NCI-H226 (cell line): ENCODE measurements around the gene LRCOL1.
A peak's percentile ranks its signal among the peaks of the same experiment; 100 is the strongest.

Source experiments
- DNase-seq: peaks from one replicate; pipeline ENCODE4 v3.0.0-alpha.2; 2015

Gene LRCOL1

DNA sequence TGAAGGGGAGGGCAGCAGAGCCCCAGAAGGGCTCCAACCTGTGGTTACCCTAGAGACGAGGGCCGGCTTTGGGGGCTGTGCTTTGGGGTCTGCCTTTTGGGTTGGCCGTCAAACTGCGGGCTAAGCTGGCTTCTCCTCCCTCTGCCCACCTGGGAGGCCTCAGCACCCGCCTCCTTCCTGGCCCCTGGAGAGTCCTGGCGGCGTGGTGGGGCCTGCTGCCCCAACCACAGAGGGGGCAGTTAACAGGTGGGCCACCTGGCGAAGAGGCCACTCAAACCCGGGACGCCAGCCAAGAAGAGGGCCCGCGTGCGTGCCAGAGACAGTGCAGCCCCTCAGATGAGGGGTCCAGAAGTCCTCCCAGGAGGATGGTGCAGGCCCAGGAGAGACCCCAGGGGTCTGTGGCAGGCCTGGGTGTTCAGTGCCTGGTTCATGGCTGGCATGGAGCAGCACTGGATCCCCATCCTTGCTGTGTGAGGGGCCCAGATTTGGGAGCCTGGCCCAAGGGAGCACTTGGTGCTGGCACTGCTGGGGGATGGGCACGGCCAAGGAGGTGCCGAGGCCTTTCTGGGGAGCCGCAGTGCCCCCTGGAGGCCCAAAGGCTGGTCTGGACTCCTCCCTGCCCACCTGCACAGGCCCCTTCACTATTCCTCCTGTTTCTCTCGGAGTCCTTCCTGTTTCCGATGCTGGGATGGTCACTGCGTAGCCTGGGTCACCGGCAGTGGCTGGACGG lies 48.8 kb downstream of the LRCOL1 start:
- peak; percentile 10 for DNase-seq

DNA sequence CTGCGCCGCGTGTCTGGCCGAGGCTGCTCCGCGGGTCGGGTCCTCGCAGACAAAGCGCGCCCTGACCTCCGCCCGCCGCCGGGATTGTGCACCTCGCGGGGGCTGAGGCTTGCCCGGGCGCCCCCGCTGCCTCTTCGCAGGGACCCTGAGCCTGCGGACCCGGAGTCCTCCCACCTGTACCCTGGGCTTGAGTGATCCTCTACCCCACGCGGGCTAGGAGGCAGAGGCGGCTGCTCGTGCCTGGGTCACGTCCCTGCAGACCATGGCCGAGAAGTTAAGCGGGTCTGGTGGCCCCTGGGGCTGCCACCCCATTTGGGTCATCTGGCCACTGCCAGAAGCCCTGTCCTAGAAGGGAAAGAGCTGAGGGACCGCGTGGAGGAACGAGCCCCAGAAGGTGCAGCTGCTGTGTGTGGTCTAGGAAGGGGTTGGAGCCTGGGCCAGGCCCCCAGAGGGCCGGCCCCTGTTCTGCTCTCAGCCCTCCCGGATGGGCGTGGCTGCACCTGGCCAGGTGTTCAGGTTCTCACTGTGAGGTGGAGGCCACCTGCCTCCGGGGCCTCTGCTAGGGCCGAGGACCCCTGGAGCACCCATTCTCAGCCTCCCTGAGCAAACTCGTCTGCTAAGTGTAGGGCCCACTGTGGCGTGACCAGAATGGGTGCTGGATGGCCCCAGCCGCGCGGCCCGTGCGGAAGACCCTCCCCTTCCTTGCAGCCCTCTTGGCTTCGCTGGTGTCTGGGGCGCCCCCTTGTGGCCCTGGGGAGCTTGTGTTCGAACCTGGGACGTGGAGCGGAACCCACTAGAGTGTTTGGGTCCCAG lies 49.6 kb downstream of the LRCOL1 start:
- peak; percentile 39 for DNase-seq

DNA sequence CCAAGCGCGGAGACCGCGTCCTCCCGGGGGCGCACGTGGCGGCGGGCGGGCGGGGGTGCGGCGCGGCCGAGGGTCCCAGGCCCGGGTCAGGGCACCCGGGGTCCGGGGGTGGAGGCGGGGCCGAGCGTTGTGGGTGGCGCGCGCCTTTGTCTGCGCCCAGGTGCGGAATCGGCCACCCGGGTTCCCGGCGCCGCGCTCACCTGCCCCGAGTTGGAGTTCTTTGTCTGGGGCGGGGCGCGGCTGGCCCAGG lies 50.1 kb downstream of the LRCOL1 start:
- DNase-seq = no peak

DNA sequence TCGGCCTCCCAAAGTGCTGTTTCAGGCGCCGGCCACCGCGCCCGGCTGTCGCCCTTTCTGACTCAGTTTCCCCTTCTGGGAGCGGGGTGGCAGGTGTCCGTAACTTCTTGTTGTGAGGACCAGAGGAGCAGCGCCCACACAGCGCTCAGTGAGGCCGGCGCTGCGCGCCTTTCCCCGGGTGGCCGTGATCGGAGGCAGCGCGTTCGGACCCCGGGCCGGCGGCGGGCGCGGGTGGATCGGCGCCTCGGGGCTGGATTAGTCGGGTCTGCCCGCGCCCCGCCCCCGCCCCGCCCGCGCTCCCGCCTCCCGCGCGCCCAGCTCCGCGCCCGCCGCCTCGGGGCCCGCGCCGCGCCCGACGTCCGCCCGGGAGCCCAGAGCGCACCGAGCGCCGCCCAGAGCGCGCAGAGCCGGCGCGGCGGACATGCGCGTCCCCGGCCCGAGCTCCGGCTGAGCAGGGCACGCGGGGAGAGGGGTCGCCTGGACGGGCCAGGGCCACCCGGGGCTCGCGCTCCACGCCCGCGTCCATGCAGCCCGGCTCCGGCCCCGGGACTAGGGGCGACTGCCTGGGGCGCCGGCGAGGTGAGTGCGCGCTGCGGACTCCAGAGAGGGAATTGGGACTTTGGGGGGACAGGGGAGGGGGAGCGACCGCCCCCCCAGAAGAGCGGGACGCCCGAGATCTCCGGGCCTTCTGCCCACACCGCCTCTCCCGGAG lies 50.6 kb downstream of the LRCOL1 start:
- DNase-seq = peak; percentile 33

DNA sequence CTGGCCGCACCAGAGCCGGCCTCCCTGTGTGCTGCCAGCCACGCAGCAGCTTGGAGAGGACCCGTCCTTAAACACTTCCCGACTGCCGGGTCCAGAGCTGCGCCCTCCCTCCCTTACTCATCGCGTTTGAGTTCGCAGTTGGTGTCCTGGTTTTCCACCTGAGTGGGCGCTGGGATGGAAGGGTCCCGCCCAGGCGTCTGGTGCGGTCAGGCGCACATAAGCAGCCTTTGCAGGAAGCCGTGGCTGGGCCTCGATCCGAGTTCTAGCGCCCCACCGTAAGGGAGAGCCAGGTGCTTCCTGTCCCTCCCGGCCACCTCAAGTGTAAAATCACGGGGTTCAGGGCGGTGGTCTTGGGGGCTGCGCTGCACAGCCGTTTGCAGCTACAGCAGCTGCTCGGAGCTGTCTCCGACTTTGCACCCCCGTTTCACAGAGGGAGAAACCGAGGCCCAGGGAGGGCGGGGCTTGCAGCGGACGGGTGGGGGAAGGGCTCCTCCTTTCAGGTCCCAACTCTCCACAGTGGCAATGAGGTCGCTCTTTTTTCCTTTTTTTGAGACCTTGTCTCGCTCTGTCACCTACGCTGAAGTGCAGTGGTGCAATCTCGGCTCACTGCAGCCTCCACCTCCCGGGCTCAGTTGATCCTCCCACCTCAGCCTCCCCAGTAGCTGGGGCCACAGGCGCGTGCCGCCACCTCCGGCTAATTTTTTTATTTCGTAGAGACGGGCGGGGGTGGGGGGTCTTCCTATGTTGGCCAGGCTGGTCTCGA lies 51.3 kb downstream of the LRCOL1 start:
- DNase-seq = no peak

DNA sequence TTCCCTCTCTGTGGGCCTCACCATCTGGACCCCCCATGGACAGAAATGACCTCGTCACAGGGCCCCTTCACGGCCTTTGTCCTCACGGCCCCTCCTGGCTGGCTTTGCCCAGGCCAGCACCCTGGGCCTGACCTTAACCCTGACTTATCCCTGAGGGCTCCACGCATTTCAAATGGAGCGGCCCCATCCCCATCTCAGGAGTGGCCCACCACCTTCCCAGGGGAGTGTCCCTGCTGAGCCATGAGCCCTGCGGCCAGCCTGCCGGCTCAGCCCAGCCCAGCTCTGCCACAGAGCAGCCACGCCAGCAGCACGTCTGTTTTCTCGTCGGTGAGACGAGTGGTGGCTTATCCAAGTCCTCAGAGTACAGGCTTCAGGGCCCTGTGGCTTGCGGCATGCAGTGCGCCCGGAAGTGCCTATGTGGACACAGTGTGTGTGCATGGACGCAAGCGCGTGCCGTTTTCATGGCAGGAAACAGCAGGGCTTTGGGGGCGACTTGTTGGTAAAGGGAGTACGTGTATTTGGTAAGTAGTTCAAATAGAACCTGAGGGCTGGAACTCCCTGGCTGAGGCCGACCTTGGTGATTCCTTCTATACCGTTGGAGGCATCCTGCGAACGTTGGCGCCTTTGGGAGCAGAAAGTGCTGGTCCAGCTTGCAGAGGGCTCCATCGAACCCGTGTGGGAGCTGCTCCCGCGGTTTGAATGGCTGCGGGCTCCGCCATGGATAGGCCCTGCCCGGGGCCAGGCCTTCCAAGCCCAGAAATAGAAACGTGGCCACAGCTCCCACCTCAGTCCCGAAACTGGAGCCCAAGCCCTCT lies 52.1 kb downstream of the LRCOL1 start:
- DNase-seq = no peak

DNA sequence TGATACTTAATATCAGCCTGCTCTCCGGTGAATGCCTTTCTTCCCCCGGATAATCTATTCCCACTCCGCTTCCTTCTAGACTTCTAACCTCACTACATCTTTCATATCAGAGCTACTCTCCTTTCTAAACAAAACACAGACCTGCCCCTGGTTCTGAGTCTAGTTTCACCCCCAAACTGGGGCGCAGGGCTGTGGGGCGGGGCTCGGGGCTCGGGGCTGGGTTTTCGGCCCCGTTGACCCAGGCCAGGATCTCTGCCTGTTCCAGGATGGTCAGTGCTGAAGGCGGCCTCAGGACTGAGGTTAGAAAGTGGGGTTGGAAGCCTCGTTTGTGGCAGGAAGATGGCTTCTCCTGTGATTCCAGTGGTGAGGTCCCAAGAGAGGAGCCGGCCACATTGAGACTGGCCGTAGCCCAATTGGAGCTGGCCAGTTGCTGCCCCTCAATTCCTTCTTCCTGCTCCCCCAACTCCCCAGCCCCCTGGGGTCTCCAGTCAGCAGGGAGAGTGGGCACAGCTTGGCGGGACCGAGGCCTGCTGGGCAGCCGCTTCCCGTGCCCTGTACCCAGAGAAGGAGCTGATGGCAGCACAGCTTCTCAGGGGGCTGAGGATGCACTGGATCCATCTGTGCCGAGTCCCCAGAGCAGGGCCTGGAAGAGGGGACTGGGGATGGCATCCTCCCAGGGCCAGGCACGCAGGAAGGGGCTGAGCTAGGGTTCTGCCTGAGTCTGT lies 52.9 kb downstream of the LRCOL1 start:
- DNase-seq = no peak

DNA sequence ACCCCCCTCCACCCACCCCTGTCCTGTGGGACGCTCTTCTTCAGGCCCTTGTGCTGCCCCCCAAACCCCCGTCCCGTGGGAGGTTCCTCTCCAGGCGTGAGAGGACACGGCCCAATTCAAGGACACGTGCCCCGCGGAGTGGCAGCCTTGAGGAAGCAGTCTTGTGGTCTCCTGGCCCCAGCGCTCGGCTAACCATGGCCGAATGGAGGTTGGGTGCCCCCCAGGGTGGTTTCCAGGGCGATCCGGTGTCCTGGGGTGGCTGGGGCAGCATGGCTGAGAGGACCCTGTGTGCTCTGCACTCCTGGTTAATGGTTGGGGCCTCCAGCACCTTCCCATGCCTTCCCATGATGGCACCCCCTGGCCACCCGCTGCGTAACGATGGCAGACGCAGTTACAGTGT lies 53.6 kb downstream of the LRCOL1 start:
- DNase-seq = no peak

DNA sequence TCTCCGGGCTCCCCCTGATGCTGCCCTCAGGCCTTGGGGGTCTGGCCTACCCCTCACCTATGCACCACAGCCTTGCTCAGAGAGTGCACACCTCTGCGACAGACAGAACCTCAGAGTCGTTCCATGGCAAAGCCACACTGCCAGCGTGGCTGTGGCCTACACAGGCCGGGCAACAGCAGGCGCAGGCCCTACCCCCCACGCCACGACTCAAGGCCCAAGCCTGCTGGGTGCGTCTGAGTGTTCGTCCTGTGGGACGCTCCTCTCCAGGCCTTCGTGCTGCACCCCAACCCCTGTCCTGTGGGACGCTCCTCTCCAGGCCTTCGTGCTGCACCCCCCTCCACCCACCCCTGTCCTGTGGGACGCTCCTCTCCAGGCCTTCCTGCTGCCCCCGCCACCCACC lies 54.2 kb downstream of the LRCOL1 start:
- no peak for DNase-seq

DNA sequence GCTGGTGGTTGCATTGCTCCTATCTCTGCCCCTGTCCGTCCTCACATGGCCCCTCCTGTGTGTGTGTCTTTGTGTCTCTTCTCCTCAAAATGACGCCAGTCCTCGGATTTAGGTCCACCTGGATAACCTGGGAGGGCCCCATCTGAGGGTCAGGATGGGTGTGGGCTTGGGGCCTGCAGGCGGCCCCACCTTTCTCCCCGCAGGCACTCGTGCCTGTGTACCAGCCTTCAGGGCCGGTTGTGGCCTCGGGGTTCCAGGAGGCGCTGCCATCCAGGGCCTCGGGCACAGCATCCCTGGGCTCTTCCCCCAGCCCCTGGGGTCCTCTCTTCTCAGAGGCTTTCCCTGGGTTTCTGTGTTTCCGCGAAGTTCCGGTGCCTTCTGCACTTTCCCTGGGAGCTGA lies 54.7 kb downstream of the LRCOL1 start:
- no peak for DNase-seq

DNA sequence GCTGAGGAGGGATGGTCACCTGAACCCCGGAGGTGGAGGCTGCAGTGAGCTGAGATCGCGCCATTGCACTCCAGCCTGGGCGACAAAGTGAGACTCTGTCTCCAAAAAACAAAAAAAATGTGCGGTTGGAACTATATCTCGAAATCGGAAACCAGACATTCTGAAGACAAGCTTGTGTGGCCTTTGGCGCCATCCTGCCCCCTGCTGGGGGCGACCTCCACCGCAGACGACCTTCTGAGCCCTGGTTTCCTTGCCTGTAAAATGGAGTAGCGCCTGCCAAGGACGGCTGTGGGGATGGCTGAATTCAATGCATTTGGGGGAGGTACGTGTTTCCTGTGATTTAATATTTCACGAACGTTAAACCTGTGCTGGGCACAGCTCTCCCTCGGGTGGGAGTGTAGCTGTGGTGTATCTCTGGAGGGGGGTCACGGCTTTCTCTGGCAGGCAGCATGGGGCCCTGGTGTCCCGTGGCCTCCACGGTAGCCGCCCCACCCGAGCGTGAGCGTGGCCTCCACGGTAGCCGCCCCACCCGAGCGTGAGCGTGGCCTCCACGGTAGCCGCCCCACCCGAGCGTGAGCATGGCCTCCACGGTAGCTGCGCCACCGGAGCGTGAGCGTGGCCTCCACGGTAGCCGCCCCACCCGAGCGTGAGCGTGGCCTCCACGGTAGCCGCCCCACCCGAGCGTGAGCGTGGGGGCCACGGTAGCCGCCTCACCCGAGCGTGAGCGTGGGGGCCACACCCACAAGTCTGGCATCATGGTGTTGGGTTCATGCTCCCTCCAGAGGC lies 55.3 kb downstream of the LRCOL1 start:
- DNase-seq = no peak
